ENCODE measurements around the gene IL3RA.
"Not testable (repeated sequence)": the region's sequence is repeated elsewhere in the genome, so short reads cannot be mapped to it uniquely, and the experiment has no call there.

Gene IL3RA

GRCh38 chrX:1398431-1399340 is 62.1 kb downstream of the IL3RA start:
- DNase-seq (ENCODE audit: low read depth, low spot score), result no peak

- no peak for DNase-seq (ENCODE audit: low read depth, low spot score)
Observed at GRCh38 chrX:1400049-1400448, 63.5 kb downstream of the IL3RA start.

- peak; percentile 68 for DNase-seq (ENCODE audit: low read depth, low spot score)
Observed at GRCh38 chrX:1400742-1401471, 64.3 kb downstream of the IL3RA start.

GRCh38 chrX:1401611-1402430 is 65.2 kb downstream of the IL3RA start:
- DNase-seq (ENCODE audit: low read depth, low spot score), result no peak

GRCh38 chrX:1403228-1403627 is 66.6 kb downstream of the IL3RA start:
- no peak for DNase-seq (ENCODE audit: low read depth, low spot score)

- DNase-seq (ENCODE audit: low read depth, low spot score), result not testable (repeated sequence)
Observed at GRCh38 chrX:1403867-1404266, 67.3 kb downstream of the IL3RA start.

GRCh38 chrX:1405769-1406168 is 69.2 kb downstream of the IL3RA start:
- DNase-seq (ENCODE audit: low read depth, low spot score), result not testable (repeated sequence)

- DNase-seq (ENCODE audit: low read depth, low spot score), result no peak
Observed at GRCh38 chrX:1407035-1407434, 70.5 kb downstream of the IL3RA start.

GRCh38 chrX:1411326-1411725 is 74.7 kb downstream of the IL3RA start:
- DNase-seq (ENCODE audit: low read depth, low spot score), result no peak

GRCh38 chrX:1412551-1413161 is 76.1 kb downstream of the IL3RA start:
- DNase-seq (ENCODE audit: low read depth, low spot score), result no peak

GRCh38 chrX:1416327-1416784 is 79.8 kb downstream of the IL3RA start:
- no peak for DNase-seq (ENCODE audit: low read depth, low spot score)

- DNase-seq (ENCODE audit: low read depth, low spot score), result no peak
Observed at GRCh38 chrX:1416965-1417760, 80.6 kb downstream of the IL3RA start.

GRCh38 chrX:1417921-1418771 is 81.6 kb downstream of the IL3RA start:
- no peak for DNase-seq (ENCODE audit: low read depth, low spot score)

GRCh38 chrX:1418901-1419544 is 82.4 kb downstream of the IL3RA start:
- DNase-seq (ENCODE audit: low read depth, low spot score), result no peak

- DNase-seq (ENCODE audit: low read depth, low spot score), result no peak
Observed at GRCh38 chrX:1419545-1420355, 83.2 kb downstream of the IL3RA start.

- no peak for DNase-seq (ENCODE audit: low read depth, low spot score)
Observed at GRCh38 chrX:1420371-1420770, 83.8 kb downstream of the IL3RA start.

GRCh38 chrX:1421433-1422134 is 85.0 kb downstream of the IL3RA start:
- DNase-seq (ENCODE audit: low read depth, low spot score), result no peak

- DNase-seq (ENCODE audit: low read depth, low spot score), result no peak
Observed at GRCh38 chrX:1422135-1422465, 85.5 kb downstream of the IL3RA start.
